GM18867 (cell line): Measurements from ENCODE around the gene REV1.
"Not testable (repeated sequence)": the region's sequence is repeated elsewhere in the genome, so short reads cannot be mapped to it uniquely, and the experiment has no call there.

Experiments used
- ATAC-seq: cut with Tn5 transposase; IDR thresholded peaks from one replicate; pipeline ENCODE4 v1.9.1; 2021; ENCODE audit warnings: mild to moderate bottlenecking, moderate library complexity; ENCODE audit not compliant: unreplicated experiment

REV1 gene

DNA sequence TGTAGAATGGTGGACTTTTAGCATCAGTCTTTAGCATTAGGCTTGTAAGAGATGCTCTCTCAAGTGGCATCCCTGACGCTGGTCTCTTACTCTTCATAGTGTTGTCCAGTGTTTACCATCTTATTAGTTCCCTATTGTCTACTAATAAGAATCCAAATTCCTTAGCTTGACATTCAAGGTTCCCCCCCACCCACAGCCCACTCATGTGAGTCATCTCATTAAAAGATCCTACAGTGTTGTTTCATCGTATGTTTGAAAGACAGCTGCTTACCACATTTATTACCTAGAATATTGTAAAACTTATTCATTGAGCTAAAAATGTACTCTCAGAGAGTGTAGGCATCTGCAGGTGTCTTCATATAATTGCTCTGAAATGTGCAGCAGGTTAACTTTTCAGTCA, 124.2 kb downstream of the REV1 start:
- ATAC-seq, result no peak

- ATAC-seq, result peak; percentile 62
Measured at GRCh38 chr2:99356853-99357252, 133.0 kb downstream of the REV1 start.

DNA sequence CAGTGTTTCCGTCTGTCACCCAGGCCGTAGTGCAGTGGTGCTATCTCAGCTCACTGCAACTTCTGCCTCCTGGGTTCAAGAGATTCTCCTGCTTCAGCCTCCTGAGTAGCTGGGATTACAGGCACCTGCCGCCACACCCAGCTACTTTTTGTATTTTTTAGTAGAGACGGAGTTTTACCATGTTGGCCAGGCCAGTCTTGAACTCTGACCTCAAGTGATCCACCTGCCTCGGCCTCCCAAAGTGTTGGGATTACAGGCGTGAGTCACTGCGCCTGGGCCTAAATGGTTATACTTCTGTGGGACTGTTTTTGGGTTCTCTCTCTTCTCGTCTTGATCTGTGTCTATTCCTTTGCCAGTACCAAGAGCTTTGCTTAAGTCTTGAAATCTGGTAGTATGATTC, 135.0 kb downstream of the REV1 start:
- ATAC-seq, result not testable (repeated sequence)

- no peak for ATAC-seq
Measured at GRCh38 chr2:99354070-99354469, 135.7 kb downstream of the REV1 start.
